Epithelial cell of proximal tubule (primary cell): ENCODE data around the gene MRGPRG. TPM values are rescaled to one million over a fixed set of nuclear protein-coding genes. Genes with fewer than 3 reads are reported as not detected.

ENCODE experiments used
- DNase-seq: peaks from one replicate; pipeline ENCODE4 v3.0.0-alpha.2; 2011; ENCODE audit warnings: low read depth
- H3K4me3 ChIP-seq: 2 replicates; pipeline ENCODE4 v1.5.1; 2011; ENCODE audit warnings: low read depth, mild to moderate bottlenecking, low read length
- total RNA-seq: library from RNA; depleted of rRNA; stranded (reverse); fragments of >200 nt; gene quantifications from 2 replicates; pipeline ENCODE4 v1.2.3, GENCODE V29; 2015
- TF ChIP-seq, protein P1 (sequence below): conservative IDR thresholded peaks from 2 replicates; pipeline ENCODE4 v1.5.1; 2012; ENCODE audit warnings: low read depth, mild to moderate bottlenecking, low read length

The MRGPRG gene
- total RNA-seq, 1 donor from 2014 or later = not detected

GRCh38 chr11:3202759-3203158 is 15.9 kb downstream of the MRGPRG start:
- TF ChIP-seq, protein P1, sequence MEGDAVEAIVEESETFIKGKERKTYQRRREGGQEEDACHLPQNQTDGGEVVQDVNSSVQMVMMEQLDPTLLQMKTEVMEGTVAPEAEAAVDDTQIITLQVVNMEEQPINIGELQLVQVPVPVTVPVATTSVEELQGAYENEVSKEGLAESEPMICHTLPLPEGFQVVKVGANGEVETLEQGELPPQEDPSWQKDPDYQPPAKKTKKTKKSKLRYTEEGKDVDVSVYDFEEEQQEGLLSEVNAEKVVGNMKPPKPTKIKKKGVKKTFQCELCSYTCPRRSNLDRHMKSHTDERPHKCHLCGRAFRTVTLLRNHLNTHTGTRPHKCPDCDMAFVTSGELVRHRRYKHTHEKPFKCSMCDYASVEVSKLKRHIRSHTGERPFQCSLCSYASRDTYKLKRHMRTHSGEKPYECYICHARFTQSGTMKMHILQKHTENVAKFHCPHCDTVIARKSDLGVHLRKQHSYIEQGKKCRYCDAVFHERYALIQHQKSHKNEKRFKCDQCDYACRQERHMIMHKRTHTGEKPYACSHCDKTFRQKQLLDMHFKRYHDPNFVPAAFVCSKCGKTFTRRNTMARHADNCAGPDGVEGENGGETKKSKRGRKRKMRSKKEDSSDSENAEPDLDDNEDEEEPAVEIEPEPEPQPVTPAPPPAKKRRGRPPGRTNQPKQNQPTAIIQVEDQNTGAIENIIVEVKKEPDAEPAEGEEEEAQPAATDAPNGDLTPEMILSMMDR = no peak
- H3K4me3 ChIP-seq = no peak overlapping the region
- DNase-seq = no peak

DNA sequence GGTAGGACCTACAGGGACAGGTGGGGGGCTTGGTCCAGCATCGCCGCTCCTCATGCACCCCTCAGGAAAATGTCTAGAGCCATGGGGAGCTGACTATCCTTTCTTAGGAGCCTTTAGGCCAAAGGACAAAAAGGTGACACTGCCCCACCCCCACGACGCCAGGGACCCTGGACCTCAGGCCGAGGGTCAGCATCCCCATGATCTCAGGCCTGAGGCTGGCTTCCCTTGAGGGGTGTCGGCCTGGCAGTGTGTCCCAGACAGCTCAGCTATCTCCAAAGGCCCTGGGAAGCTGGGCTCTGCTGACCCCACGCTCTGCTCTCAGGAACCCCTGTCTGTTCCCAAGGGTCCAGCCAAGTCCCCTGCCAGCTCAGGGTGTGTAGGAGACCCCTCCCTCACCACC is 16.3 kb downstream of the MRGPRG start:
- TF ChIP-seq, protein P1 = no peak
- DNase-seq = no peak
- H3K4me3 ChIP-seq = no peak overlapping the region

DNA sequence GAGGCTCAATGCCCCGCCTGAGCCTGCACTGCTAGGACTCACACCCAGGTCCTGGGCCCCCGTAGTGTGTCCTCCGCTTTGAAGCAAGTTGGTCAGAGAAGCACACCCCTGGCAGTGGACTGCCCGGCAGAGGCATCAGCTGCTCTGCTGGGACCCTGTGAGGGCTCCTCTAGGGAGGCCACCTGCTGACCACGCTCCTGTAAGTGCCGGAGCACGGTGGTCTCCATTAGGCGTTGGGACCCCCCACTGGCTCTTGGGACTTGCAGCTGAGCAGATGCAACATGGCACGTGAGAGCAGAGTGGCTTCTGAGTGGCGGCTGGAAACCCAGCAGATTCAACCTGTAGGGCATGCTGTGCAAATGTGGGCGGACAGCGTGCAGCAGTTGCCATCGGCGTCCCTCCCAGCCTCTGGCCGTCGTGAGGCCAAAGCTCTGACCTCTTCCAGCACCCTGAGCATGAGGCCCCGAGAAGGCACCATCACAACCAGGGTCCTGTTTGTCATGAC is 16.9 kb downstream of the MRGPRG start:
- no peak overlapping the region for H3K4me3 ChIP-seq
- TF ChIP-seq, protein P1 = no peak
- no peak for DNase-seq

DNA sequence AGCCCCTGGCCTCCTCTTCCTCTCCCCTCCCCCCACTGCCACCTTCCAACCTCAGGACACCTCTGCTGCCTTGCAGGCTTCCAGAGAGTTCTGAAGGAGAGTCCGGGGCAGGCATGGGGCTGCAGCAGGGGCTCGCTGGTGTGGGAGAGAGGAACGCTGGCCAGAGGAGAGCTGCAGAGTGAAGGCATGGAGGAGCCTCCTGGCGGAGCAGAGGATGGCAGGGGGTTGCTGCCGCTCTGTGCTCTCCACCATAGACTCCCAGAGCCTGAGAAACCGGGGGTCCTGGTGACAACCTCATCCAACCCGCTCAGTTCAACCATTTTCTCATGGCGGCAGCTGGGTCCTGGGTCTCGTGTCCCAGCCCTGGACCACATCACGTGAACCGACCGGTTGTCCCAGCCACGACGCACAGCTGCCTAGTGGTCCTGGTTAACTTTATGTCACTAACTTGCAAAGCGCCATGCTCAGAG is 17.5 kb downstream of the MRGPRG start:
- no peak overlapping the region for H3K4me3 ChIP-seq
- DNase-seq = no peak
- TF ChIP-seq, protein P1 = no peak

DNA sequence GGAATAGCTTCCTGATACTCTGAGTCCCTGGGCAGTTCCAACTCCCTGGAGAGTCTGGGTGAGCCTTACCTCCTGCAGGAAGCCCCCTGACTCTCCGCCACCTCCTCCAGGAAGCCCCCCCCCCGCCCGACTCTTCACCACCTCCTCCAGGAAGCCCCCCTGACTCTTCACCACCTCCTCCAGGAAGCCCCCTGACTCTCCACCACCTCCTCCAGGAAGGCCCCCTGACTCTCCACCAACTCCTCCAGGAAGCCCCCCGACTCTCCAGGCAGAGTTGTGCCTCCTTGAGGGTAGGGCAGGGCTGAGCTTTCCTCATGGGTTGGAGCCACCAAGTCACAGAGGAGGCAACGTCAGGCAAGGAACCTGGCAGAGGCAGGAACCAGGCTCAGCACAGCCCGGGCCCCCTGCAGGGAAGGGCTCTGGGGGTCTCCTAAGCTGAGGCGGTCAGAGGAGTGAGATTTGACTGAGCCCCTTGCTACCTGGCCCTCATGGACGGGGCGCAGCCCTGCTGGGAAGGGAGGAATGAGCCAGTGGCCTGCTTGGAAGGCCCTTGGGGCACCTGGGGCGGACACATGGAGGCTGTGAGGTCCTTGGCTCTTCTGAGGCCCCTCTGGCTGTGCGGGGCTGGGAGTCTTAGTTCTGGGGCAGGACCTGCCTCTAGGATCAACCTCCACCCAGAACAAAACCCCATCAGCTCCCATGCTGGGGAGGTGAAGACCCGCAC is 18.1 kb downstream of the MRGPRG start:
- no peak for DNase-seq
- no peak overlapping the region for H3K4me3 ChIP-seq
- TF ChIP-seq, protein P1 = no peak

GRCh38 chr11:3199537-3200295 is 18.9 kb downstream of the MRGPRG start:
- DNase-seq = no peak
- H3K4me3 ChIP-seq = no peak overlapping the region
- TF ChIP-seq, protein P1 = no peak
